DND-41 (cell line): ENCODE measurements around the gene RNF151.

Experiments used
- ATAC-seq: fragments of 200-7000 bp; cut with Tn5 transposase; 3 replicates; pipeline ENCODE4 v1.9.1; 2021; ENCODE audit warnings: low read depth; ENCODE audit not compliant: insufficient read depth
- DNase-seq: peaks from one replicate; pipeline ENCODE4 v3.0.0-alpha.2; 2020
- H2AFZ ChIP-seq: 2 replicates; pipeline ENCODE4 v1.6.0; 2012; ENCODE audit warnings: low read depth, low read length
- H3K27ac ChIP-seq: 2 replicates; pipeline ENCODE4 v1.5.1; 2012; ENCODE audit warnings: low read length, inconsistent platforms
- H3K27me3 ChIP-seq: fragments of 200-600 bp; sonication (generic); 2 replicates; pipeline ENCODE4 v1.6.0; 2012; ENCODE audit warnings: low read length, mild to moderate bottlenecking, inconsistent platforms; ENCODE audit not compliant: insufficient read depth, poor library complexity
- H3K36me3 ChIP-seq: 2 replicates; pipeline ENCODE4 v1.5.1; 2012; ENCODE audit warnings: low read length, inconsistent platforms; ENCODE audit not compliant: insufficient read depth
- H3K4me1 ChIP-seq: 2 replicates; pipeline ENCODE4 v1.5.1; 2012; ENCODE audit warnings: mild to moderate bottlenecking, low read length; ENCODE audit not compliant: insufficient read depth
- H3K4me2 ChIP-seq: 2 replicates; pipeline ENCODE4 v1.6.0; 2012; ENCODE audit warnings: mild to moderate bottlenecking, moderate library complexity, low read length, inconsistent platforms; ENCODE audit not compliant: insufficient read depth
- H3K4me3 ChIP-seq, 2 experiments: fragments of 200-600 bp in 1 of 2; shearing (Covaris generic) in 1 of 2; 2 replicates each; pipeline ENCODE4 v1.5.1; 2012 to 2016; ENCODE audit warnings: inconsistent platforms in 2 of 2, low read length in 2 of 2, mild to moderate bottlenecking in 2 of 2, low read depth in 1 of 2, moderate library complexity in 1 of 2
- H3K79me2 ChIP-seq: 2 replicates; pipeline ENCODE4 v1.6.0; 2012; ENCODE audit warnings: low read length, inconsistent platforms; ENCODE audit not compliant: insufficient read depth
- H3K9ac ChIP-seq: 2 replicates; pipeline ENCODE4 v1.6.0; 2012; ENCODE audit warnings: low read depth, mild to moderate bottlenecking, inconsistent platforms, low read length, moderate library complexity
- H3K9me3 ChIP-seq: 2 replicates; pipeline ENCODE4 v1.5.1; 2012; ENCODE audit warnings: low read length, moderate library complexity, mild to moderate bottlenecking, inconsistent platforms; ENCODE audit not compliant: insufficient read depth, severe bottlenecking
- H4K20me1 ChIP-seq: 2 replicates; pipeline ENCODE4 v1.6.0; 2012; ENCODE audit warnings: low read length; ENCODE audit not compliant: insufficient read depth
- CTCF ChIP-seq: IDR thresholded peaks from 2 replicates; pipeline ENCODE4 v1.5.1; 2012; ENCODE audit warnings: borderline replicate concordance, low read length, moderate library complexity, mild to moderate bottlenecking; ENCODE audit not compliant: poor library complexity, severe bottlenecking; ENCODE audit errors: extremely low read depth
- EZH2 ChIP-seq: IDR thresholded peaks from 3 replicates; pipeline ENCODE4 v1.6.1; 2012; ENCODE audit warnings: borderline replicate concordance, low read depth, mild to moderate bottlenecking, moderate library complexity, low read length, inconsistent platforms; ENCODE audit not compliant: severe bottlenecking

RNF151 gene

GRCh38 chr16:1922357-1922756, 44.3 kb upstream of the RNF151 start:
- Histone ChIP-seq H3K4me1 (no peaks in the 10 kb centered on the region), H2AFZ (no peak overlapping the region), H3K4me2 (no peak overlapping the region), H3K9me3 (no peaks in the 10 kb centered on the region), H3K36me3 (no peaks in the 10 kb centered on the region), H3K4me3 (no peak overlapping the region), H3K79me2 (no peaks in the 10 kb centered on the region), H4K20me1 (no peaks in the 10 kb centered on the region), H3K9ac (no peak overlapping the region), H3K27me3 (peaks cover 3% of the 10 kb centered on the region), H3K27ac (no peak overlapping the region)
- DNase-seq: no peak
- TF ChIP-seq EZH2: no peak
- TF ChIP-seq CTCF: no peak
- no peak for ATAC-seq

GRCh38 chr16:1923299-1924034, 43.2 kb upstream of the RNF151 start:
- H3K27ac ChIP-seq: no peak overlapping the region
- peak; percentile 40; the same call in 2 of the 3 replicates for ATAC-seq
- H4K20me1 ChIP-seq: no peaks in the 10 kb centered on the region
- H3K9ac ChIP-seq: no peak overlapping the region
- no peak overlapping the region for H3K4me3 ChIP-seq
- TF ChIP-seq EZH2: no peak
- TF ChIP-seq CTCF: no peak
- DNase-seq: no peak
- H3K9me3 ChIP-seq: no peaks in the 10 kb centered on the region
- H3K4me2 ChIP-seq: no peak overlapping the region
- no peaks in the 10 kb centered on the region for H3K4me1 ChIP-seq
- peaks cover 3% of the 10 kb centered on the region for H3K27me3 ChIP-seq
- H3K36me3 ChIP-seq: no peaks in the 10 kb centered on the region
- no peak overlapping the region for H2AFZ ChIP-seq
- no peaks in the 10 kb centered on the region for H3K79me2 ChIP-seq

- no peak for TF ChIP-seq CTCF
- TF ChIP-seq EZH2: no peak
- no peak for ATAC-seq
- Histone ChIP-seq H3K4me2 (no peak overlapping the region), H3K9me3 (no peaks in the 10 kb centered on the region), H3K27me3 (peaks cover 3% of the 10 kb centered on the region), H2AFZ (no peak overlapping the region), H3K9ac (no peak overlapping the region), H3K4me3 (no peak overlapping the region), H4K20me1 (no peaks in the 10 kb centered on the region), H3K27ac (no peak overlapping the region), H3K4me1 (peaks cover 3% of the 10 kb centered on the region), H3K36me3 (no peaks in the 10 kb centered on the region), H3K79me2 (no peaks in the 10 kb centered on the region)
- no peak for DNase-seq
These were observed 42.6 kb upstream of the RNF151 start for GRCh38 chr16:1924095-1924494.

GRCh38 chr16:1926271-1926670, 40.4 kb upstream of the RNF151 start:
- H2AFZ ChIP-seq: no peak overlapping the region
- no peaks in the 10 kb centered on the region for H4K20me1 ChIP-seq
- DNase-seq (no peak), ATAC-seq (no peak)
- H3K4me3 ChIP-seq: no peak overlapping the region
- no peak overlapping the region for H3K27ac ChIP-seq
- H3K27me3 ChIP-seq: peaks cover 3% of the 10 kb centered on the region
- peaks cover 12% of the 10 kb centered on the region for H3K4me1 ChIP-seq
- no peaks in the 10 kb centered on the region for H3K79me2 ChIP-seq
- no peak overlapping the region for H3K4me2 ChIP-seq
- H3K9ac ChIP-seq: no peak overlapping the region
- no peaks in the 10 kb centered on the region for H3K36me3 ChIP-seq
- TF ChIP-seq CTCF: no peak
- TF ChIP-seq EZH2: no peak
- H3K9me3 ChIP-seq: no peaks in the 10 kb centered on the region
